Left ventricle myocardium inferior (tissue), 1 donor: ENCODE measurements around the gene ZNF236. TPM values are rescaled to one million over a fixed set of nuclear protein-coding genes. Genes with fewer than 3 reads are reported as not detected.

Experiments
- DNase-seq: peaks from one replicate; pipeline ENCODE4 v3.0.0-alpha.2; 2020
- H3K27ac ChIP-seq: fragments of 200-600 bp; replicated peaks from 2 replicates; pipeline ENCODE4 v1.8.0; 2021
- H3K27me3 ChIP-seq: fragments of 200-600 bp; 2 replicates; pipeline ENCODE4 v1.8.0; 2021; ENCODE audit warnings: low read depth
- H3K36me3 ChIP-seq: fragments of 200-600 bp; 2 replicates; pipeline ENCODE4 v1.8.0; 2021
- H3K4me1 ChIP-seq: fragments of 200-600 bp; 2 replicates; pipeline ENCODE4 v1.8.0; 2021
- H3K4me3 ChIP-seq: fragments of 200-600 bp; 2 replicates; pipeline ENCODE4 v1.8.0; 2021; ENCODE audit warnings: mild to moderate bottlenecking, moderate library complexity
- H3K9me3 ChIP-seq: fragments of 200-600 bp; replicated peaks from 2 replicates; pipeline ENCODE4 v1.8.0; 2021
- CTCF ChIP-seq: fragments of 200-600 bp; IDR thresholded peaks from 2 replicates; pipeline ENCODE4 v1.8.0; 2021; ENCODE audit warnings: antibody characterized with exemption, mild to moderate bottlenecking, borderline replicate concordance
- intact Hi-C: fragments of 100-400 bp; cut with micrococcal nuclease; formaldehyde crosslinking; loops from one replicate; pipeline ENCODE4 v1.11.0; 2022
- total RNA-seq: library from RNA; stranded (reverse); fragmentation: NEBNext Ultra II Directional; extraction: Animal tissue kit (Norgen Biotek cat#: 25700); gene quantifications from one replicate; pipeline ENCODE4 v1.2.1, GENCODE V29; 2021
- donor health status: DM: no; HTN: yes; CAD: no; lungs with severe emphysema.

The ZNF236 gene
- total RNA-seq, 1 donor from 2014 or later = 10.6 TPM

DNA sequence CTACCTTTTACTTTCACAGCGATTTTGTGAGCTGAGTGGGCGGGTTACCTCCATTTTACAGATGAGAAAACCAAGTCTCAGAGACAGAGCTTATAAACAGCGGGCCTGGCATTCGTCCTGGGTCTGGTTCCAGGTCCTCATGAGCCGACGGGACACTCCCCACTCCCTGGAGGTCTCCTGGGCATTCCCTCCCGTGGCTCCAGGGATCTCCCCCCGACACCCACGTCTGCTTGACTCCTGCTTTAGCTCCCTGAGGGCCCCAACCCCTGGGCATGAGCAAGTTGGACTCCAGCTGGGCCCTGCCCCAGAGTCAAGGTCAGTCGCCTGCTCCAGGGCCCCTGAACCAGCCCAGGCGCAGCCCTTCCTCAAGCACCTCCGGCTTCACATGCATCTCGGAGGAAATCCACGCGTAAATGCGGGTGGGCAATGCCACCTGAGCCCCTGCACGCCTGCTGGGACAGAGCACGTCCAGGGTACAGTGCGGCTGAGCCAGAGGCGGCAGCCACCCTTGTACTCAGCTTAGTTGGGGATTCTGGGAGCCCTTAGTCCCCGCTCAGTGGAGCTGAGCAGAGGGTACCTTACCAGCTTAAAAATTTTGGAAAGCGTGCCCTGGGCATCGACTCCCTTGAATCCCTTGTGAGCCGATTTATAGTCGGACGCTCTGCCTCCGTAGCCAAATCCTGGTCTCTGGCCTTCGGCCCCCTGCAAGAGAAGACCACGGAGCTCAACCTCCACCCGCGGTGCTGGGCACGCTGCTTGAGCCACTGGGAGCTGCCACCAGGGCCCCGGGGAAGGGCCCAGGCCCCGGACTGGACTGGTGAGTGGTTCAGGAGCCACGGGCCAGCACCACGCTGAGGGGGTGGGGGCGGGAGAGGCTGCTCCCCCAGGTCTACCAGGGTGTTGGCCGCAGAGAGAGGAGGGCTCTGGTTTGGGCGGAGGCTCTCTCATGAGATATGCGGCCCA is 162.1 kb downstream of the ZNF236 start:
- Histone ChIP-seq H3K4me3 (no peak overlapping the region), H3K4me1 (peaks cover 5% of the 10 kb centered on the region), H3K27me3 (peaks cover 5% of the 10 kb centered on the region), H3K27ac (no peak overlapping the region), H3K9me3 (no peaks in the 10 kb centered on the region), H3K36me3 (no peaks in the 10 kb centered on the region)
- no peak for TF ChIP-seq CTCF
- intact Hi-C loops = loop anchor here (5.0 kb wide), 1 partner anchor 182 kb away; no protein-coding TSS in a partner anchor
- DNase-seq = no peak

GRCh38 chr18:76985156-76985950 is 163.0 kb downstream of the ZNF236 start:
- no peak for DNase-seq
- no peak for TF ChIP-seq CTCF
- H3K27ac ChIP-seq = no peak overlapping the region
- no peak overlapping the region for H3K4me3 ChIP-seq
- no peaks in the 10 kb centered on the region for H3K9me3 ChIP-seq
- peaks cover 5% of the 10 kb centered on the region for H3K4me1 ChIP-seq
- no peaks in the 10 kb centered on the region for H3K36me3 ChIP-seq
- H3K27me3 ChIP-seq = peaks cover 5% of the 10 kb centered on the region
- intact Hi-C loops = no loop called here

GRCh38 chr18:76985951-76986236 is 163.5 kb downstream of the ZNF236 start:
- Histone ChIP-seq H3K9me3 (no peaks in the 10 kb centered on the region), H3K27me3 (peaks cover 5% of the 10 kb centered on the region), H3K4me3 (no peak overlapping the region), H3K4me1 (peaks cover 5% of the 10 kb centered on the region), H3K27ac (no peak overlapping the region), H3K36me3 (no peaks in the 10 kb centered on the region)
- TF ChIP-seq CTCF = no peak
- DNase-seq = no peak
- intact Hi-C loops = no loop called here

- Histone ChIP-seq H3K4me3 (no peak overlapping the region), H3K27ac (no peak overlapping the region), H3K9me3 (no peaks in the 10 kb centered on the region), H3K36me3 (no peaks in the 10 kb centered on the region), H3K4me1 (peaks cover 5% of the 10 kb centered on the region), H3K27me3 (peaks cover 5% of the 10 kb centered on the region)
- intact Hi-C loops = no loop called here
- DNase-seq = no peak
- no peak for TF ChIP-seq CTCF
Observed at GRCh38 chr18:76986406-76986805, 164.0 kb downstream of the ZNF236 start.

DNA sequence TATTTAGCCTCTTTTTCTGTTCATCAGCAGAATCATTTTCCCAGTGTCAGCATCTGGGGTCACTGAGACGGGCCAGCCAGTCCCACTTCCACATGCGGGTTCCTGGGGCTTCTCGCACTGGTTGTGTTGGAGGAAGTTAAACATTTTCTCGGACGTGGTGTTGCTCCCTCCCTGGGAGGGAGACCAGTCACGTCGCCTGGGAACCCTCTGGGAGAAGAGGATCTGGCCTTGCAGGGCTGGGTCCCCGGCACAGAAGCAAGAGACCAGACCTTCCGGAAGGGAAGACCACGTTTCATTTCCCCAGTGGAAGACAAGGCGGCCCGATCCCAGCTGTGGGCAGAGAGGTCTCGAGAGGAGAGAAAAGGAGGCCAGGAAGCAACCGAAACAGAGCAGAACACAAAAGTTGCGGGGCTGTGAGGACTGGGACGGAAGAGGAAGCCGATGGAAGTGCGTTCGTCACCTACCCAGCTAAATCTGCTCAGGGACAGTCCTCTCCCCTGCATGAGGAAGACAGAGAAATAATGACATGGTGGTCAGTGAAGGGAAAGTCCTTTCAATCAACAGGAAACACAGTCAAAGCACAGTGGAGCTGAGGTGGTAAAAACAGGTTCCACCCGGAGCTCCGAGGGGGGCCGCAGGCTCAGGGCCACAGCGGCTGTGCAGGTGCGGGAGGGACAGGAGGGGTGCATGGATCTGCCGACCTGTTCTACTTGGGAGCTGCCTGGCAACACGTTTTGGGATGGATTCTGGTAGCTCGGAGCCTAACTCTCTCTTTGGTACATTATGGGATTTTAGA is 165.9 kb downstream of the ZNF236 start:
- Histone ChIP-seq H3K27ac (peak overlapping the region; percentile 51), H3K36me3 (no peaks in the 10 kb centered on the region), H3K4me3 (peak overlapping the region; percentile 37), H3K9me3 (no peaks in the 10 kb centered on the region), H3K4me1 (peaks cover 1% of the 10 kb centered on the region), H3K27me3 (no peaks in the 10 kb centered on the region)
- intact Hi-C loops = no loop called here
- TF ChIP-seq CTCF = no peak
- peak; percentile 47 for DNase-seq
